NCI-H187 (cell line): ENCODE results near the gene CBX2.

Experiments used
- DNase-seq, 2 experiments: peaks; one replicate each; lab custom pipeline; 2025; lab: John Stamatoyannopoulos, UW

CBX2 gene

DNA sequence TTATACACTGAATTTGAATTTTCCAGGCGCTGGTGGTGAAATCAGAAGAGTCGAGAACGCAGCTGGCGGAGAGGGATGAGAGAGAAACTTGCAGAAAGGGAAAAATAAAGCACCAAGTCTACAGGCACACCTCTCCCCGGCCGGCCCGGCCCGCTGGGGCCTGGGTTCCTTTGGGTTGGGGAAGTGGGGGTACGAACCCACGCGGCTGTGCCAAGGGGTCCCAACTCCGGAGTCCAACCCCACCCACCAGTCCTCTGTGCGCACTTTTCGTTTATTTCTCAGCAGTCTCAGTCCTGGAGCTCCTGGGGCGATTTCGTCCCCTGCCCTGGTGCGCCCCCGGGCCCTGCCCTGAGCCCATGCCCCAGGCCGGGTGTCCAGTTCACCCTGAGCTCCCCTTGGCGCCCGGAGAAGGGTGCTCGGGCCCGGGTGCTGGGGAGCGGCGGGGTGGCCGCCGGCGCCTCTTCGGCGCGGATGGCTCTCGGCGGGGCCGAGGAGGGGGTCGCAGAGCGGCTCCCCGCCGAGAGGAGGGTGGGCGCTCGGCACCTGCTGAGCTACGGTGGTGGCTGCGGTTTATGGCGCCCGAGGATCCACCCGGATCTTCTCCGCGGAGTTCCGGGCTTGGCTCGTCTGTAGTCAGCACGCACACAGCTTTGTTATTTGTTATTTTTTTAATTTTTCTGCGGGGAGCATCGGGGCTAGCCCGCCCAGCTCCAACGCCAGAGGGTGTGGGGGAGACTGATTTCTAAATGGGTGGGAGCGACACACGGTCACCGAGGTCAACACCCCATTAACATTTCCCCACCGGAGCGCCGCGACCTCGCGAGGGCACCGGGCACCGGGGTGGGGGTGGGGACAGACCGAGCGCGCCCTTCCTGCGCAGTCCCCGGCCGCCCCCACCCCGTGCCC is 34.7 kb downstream of the CBX2 start:
- DNase-seq: no peak

DNA sequence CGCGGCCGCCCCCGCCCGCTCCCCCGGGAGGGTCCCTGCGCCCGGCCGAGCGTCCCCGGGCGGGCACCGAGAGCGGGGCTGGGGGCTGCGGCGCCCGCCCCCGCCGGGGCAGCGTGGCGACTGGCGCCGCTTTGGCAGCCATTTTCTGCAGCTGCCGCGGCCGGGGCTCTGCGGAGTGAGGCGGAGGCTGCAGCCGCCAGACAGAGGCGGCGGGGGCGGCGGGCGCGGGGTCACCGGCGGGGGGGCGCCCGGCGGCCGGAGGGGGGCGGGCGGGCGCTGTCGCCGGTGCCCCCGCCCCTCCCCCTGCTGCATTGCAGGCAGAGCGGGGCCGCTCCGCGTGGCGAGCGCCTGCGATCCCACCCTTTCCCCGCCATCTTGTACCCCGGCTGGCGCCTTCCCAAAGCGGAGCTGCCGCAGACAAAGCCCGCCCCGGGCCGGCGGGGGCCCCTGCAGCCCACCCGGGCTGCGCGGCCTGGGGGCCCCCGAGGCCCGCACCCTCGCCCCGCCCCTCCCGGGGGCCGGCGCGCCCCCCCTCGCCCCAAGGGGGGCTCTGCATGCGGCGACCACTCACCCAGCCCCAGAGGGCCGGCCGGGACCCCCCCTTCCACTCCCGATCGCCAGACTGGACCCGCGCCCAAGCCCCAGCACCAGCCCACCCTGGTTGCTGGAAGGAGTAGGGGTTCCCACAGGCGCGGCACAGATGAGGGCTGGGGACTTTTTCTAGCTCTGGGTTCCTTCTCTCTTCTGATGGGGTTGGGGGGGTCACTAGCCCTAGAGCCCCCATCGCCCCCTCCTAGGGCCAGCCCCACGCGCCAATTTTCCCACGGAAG is 35.6 kb downstream of the CBX2 start:
- DNase-seq: no peak

DNA sequence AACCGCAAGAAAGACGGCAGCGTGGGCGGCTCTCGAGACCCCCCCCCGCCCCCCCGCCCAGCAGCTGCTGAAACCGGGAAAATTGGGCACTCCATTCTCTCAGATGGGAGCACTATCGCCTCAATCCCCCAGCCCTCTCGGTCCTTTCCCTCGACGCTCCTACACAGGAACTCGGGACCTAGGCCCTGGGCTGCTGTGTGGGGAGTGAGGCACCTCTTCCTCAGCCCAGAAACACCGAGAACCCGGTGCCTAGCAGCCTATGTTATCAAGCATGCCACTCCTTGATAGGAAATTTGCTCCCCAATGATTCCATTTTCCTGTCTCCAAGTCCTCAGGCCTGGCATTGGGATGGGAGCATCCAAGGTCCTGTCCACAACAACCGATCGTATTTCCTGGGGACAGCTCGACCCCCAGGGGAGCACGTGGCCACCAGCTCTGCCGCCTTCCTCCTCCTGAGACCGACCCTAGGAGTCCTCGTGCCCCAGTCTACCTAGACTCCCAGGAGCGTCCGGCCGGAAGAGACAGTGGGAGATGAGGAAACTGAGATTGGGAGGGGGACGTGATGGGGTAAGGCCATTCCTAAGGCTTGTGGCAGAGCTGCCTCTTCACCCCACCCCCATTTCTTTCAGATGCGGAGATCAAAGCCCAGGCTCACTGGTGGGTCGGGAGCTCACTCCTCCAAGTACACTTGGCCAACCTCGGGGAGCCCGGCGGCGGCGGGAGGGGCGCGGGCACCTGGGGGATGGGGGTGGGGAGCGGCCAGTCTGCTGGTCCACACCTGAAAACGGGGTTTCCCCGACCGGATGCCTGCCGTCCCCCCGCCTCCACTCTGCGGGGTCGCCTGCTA is 36.4 kb downstream of the CBX2 start:
- no peak for DNase-seq

DNA sequence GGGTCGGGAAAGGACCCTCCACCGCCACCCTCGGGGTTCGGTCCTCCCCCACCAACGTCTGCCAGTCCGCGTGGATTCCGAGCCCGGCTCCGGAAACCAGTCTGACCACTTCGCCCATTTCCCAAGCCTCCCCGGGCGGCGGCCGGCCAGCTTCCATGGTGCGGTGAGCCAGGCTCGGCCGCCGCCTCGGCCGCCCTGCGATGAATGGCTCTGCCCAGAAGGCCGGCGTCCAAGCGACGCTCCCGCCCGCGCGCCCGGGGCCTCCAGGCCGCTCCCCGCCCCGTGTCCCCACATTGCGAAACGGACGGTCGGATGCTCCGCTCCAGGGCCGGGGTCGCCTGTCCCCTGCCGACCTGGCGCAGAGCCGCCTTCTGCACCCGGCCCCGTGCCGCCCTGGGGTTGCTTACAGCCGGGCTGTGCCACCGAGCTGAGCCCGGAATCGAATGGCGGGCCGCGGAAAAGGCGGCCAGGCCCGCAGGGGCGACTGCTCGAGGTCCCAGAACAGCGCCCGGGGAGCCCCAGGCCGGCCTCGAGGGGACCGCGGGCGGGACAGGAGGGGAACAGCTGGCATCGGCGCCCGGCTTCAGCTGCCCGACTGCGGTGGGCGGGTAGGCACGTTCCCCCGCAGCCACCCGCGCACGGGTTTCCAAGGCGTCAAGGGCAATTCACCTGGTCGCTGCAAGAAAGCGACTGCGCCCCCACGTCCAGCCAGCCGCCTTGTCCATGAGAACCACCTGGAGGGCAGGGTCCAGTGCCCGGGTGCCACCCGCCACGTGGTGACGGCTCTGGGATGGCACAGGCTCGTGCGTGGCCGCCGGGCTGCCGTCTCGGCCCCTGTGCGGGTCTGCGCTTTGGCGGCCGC is 37.3 kb downstream of the CBX2 start:
- DNase-seq: no peak

DNA sequence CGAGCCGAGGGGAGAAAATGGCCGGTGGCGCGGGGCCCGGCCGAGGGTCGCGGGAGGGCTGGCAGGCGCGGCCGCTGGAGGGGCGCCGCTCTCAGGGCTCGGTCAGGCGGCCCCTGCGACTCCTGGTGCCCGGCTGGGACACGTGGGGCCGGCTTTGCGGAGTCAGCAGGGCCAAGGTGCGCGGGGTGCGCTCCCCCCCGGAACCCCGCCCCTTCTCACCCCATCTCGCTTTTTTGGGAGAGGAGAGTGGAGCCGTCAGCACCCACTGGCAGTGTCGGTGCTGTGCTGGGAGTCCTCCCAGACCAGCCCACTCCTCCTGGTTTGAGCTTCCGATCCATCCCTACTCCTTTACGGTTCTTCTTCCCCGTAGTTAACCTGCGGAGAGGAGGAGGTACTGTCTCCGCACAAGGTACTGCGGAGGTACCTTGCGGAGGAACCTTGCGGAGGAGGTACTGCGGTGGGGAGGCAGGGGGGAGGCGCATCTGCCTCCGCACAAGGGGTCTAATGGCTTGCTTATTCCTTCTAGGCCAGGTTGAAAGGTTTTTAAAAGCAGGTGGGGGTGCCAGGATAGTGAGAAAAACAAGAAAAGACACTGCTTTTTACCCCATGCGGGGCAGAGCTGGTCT is 38.0 kb downstream of the CBX2 start:
- DNase-seq: no peak

DNA sequence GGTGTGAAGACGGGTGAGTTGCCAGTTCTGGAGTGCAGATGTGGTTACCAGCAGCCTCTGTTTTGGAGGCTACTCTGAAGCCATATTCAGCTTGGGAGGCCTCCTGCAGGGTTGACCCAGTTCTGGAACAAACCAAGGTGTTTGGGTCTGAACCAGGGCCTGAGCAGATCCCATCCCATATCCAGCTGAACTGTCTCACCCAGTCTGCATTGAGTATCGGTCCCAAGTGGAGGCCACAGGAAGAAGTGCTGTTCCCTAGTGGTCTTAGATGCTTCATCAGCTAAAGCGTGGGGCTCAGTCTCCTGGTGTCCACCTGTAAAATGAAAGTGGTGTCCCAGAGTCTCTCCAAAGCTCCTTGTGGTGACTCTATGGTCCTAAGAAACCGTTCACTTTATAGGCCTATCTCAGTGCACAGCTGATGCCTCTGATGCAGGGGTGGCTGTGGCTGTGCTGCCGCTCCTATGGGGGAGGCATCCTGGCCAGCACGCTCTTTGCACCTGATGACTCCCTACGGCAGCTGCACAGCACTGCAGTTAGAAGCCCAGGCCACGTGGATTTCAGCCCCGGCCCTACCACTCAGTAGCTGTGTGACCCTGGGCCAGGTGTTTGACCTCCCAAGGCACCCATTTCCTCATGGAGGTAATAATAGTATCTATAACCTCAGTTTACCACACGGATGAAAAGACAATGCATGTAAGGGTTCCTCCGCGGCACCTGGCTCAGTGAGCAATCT is 40.2 kb downstream of the CBX2 start:
- DNase-seq: no peak

DNA sequence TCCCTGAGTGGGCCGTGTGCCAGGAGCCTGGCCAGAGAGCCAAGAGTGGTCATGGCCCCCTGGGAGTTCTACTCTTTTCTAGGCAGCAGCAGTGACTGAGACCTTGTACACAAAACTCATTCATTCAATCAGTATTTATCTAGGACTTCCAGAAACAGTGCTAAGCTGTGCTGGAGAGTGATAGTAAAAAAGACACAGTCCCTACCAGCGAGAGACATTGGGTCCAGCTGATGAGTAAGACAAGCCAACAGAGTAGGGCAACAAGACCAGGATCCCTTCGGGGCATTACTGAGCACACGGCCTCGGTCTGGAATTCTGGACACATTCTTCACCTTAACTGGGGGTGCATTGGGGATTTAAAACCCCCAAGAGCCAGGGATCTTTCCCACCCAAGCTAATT is 41.1 kb downstream of the CBX2 start:
- DNase-seq: no peak

DNA sequence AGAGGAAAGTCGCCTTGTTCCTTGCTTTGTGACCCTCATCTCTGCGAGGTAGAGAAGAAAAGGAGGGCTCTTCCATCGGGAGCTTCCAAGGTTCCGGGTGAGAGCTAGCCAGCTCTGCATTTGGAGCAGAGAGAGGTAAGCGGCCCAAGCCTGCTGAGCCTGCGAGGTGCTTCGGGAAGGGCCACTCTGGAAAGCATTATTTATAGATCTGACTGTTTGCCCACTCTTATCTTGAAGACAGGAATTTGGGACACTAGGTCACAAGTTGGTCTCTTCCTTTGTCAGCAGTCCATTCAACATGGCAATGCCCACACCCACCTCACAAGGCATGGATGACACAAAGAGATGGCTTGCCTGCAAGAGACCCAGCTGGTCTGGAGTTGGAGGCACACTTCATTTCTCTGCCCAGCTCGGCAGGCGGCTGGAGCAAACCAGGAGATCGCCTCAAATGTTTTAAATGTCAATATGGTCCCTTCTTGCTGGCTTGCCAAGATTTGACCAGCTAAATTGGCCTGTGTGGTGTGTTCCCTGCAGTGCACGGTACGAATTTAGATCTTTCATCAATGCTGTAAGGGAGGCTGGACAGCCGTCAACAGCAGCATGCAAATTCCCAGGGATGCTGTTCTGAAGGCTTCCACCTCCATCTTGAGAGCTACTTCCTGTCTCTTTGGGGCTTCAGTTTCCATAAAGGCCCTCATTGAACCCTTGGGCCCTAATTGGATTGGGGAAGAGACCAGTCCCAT is 41.8 kb downstream of the CBX2 start:
- DNase-seq: no peak

DNA sequence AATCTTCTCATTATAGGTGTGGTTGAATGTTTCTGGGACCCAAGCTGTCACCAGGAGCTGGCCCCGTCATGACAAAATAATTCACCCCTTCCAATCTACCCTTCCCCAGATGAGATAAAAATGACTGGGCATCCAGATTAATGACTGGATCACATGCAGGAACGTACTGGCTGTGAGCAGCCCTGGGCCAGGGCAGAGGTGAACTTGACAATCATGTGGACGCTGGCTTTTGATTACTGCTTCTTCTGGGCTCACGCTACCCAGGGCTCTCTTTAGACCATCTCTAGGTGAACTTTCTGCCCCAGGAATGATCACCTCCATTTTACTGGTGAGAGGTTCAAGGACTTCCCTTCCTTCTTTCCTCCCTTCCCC is 43.0 kb downstream of the CBX2 start:
- no peak for DNase-seq

DNA sequence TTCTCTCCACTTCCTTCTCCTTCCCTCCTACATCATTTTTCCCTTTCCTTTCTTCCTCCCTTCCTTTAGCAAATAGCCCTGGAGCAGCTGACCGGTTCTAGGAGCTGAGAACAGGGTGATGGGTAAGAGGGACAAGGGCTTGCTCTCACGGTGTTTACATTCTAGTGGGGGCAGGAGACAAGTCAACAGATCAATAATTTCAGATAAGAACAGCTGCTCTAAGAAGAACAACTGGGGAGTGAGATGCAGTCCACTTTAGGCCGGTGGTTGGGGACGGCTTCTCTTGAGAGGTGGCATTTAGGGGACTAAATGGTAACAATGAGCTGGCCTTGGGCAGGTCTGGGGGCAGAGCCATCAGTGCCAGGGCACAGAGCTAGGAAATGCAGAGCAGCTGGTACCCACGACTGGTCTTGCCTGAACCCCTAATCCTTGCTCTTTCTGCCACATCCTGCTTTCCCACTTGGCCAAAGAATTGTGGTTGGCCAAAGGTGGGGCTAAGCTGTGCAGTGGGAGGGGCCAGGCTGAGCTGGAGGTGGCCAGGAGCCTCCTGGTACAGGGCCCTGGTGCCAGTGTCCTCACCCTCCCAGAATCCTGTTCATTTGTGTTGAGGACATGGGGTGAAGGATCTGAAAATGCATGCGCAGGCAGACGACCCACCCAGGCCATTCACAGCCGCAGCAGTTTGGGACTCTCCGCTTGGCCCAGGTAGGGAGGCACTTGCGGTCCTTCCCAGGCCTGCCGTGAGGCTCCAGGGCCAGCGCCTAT is 43.6 kb downstream of the CBX2 start:
- no peak for DNase-seq

DNA sequence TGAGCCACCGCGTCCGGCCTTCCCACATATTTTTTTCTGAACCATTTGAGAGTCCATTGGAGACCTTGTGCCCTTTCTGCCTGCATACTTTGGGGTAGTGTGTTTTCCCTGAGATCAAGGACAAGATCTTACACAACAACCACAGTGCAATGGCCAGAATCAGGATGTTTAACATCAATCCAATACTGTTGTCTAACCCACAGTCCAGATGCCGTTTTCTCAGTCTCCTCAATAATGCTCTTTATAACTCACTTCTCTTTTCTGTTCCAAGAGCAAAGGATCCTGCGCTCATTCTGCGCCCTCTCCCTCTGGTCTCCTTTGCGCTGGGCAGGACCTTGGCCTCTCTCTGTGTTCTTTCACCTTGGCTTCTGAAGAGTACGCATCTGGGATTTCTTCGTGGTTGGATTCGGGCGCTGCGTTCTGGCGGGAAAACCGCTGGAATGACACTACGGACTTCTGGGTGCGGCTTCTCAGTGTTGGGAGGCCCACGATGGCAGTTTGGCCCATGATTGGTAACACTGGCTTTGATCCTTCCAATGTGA is 44.7 kb downstream of the CBX2 start:
- no peak for DNase-seq

DNA sequence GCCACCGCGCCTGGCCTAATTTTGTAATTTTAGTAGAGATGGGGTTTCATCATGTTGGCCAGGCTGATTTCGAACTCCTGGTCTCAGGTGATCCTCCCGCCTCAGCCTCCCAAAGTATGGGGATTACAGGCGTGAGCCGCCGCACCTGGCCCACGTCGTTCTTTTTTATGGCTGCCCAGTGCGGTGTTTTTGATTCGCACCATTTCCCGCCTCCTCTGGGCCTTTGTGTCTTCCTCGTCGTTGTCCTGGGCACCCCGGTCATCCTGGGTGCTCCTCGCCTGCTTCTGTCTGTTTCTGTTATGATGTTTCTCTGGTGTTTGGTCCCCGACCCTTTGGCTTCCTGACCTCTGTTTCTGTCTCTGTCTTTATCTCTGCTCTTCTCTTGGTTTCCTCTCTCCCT is 46.3 kb downstream of the CBX2 start:
- no peak for DNase-seq

DNA sequence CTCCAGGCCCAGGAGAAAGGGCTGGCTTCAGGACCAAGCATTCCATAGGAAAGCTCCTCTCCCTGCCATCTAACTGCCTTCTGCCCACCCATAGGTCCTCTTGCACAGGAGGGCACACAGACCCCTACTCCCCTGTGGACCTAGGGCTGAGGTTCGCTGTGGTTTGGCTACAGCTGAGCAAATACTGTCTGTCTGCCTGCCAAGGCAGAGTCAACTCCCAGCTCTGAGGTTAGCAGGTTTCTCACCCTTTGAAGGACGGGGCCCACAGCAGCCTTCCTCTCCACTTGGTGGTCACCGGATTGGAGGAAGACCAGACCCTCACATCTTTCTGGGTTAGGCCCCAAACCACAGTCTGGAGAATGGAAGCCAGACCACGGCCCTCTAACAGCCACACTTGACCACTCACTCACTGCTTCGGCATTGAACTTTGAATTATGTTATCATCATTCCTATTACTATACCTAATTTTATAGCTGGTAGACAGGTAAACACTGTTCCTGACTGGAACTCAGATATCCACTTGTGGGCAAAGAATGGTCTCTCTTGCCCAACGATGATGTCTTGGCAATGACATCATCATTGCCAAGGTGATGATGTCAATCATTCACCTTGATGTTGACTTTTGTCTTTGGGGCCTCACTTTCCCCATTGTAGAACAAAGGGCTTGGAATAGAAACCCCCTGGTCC is 47.1 kb downstream of the CBX2 start:
- no peak for DNase-seq

DNA sequence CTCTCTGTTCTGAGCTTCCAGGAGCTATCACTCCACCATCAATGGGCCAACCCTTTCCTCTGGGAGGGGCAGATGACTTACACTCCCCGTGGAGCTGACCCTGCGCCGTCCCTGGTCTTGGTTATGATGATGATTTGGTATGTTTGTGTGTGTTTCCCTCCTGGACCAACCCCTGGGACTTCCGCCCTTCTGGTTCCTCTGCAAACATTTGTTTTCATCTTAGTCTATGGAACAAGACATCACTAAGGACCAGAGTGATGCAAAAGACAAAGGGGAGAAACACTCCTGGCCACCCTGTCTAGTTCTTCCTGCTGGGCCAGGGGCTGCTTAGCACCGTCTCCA is 47.6 kb downstream of the CBX2 start:
- DNase-seq: no peak

DNA sequence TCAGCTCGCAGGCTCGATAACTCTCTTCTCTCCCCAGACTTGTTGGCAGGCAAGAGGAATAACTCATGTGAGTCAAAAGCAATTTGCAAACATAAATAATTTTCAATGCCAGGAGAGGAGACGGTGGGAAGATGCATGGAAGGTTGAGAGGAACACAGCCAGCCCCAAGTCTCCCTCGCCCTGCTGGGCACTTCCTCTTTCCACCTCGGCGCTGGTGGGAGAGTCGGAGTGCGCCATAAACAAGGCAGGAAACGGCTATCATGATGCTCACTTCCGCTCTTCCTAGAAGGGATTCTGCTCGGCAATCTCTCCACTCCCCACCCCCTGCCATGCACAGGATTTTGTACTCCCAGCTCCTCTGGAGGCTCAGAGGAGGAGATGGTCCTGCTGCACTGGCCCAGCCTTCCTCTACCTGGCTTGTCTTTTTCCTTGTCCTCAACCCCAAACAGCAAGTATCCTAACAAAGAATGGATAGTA is 48.3 kb downstream of the CBX2 start:
- DNase-seq: no peak

DNA sequence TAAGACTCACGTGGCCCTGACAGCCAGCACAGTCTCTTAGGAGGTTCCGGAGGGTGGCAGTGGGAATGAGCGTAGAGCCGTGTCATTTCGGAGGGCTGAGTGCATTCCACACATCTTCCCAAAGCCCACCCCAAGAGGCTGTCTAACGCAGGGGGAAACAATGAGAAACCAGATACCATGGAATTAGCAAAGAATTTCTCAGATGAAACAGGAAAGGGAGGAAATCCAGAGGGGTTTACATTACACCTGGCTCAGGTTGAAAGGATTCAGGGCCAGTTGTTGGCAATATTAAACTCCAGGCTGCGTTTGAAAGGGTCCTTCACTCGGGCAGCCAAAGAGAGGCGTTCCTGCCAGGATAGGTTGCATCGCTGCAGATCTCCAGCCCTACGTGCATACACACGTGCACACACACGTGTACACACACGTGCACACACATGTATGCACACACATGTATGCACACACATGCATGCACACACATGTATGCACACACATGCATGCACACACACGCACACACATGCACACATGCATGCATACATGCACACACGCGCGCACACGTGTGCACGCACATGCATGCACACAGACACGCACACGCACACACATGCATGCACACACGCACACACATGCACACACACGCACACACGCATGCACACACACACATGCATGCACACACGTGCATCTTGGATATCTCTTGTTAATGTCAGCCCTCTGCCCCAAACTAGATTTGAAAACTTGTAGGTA is 49.1 kb downstream of the CBX2 start:
- no peak for DNase-seq

DNA sequence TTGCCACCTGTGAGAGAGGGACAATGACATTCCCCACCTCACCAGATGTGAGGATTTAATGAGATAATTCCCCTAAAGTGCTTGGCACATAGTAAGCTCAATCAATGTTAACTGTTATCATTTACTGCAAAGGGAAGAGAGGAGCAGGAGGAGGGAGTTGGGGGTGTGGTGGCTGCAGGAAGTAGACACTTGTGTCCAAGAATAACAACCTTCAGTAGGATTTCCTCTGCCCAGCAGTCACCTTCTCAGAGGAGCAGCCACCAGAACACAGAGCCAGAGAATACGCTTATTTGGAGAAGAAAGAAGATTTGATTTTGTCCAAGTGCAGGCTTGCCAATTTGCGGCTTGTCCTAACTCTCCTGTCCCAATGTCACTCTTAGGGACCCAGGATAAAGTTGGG is 51.1 kb downstream of the CBX2 start:
- DNase-seq: no peak
